Iris pigment epithelial cell (primary cell): ENCODE results near the gene CYP2S1.

ENCODE experiments used
- DNase-seq: peaks from one replicate; pipeline ENCODE4 v3.0.0-alpha.2; 2011; ENCODE audit warnings: low read depth

Gene CYP2S1

GRCh38 chr19:41226053-41226873 lies 33.2 kb downstream of the CYP2S1 start:
- DNase-seq = peak; percentile 84

- DNase-seq = no peak
Observed at GRCh38 chr19:41226874-41227390, 33.9 kb downstream of the CYP2S1 start.

- DNase-seq = no peak
Observed at GRCh38 chr19:41228486-41228885, 35.5 kb downstream of the CYP2S1 start.

- DNase-seq = peak; percentile 38
Observed at GRCh38 chr19:41229338-41229737, 36.3 kb downstream of the CYP2S1 start.

- DNase-seq = no peak
Observed at GRCh38 chr19:41230067-41230857, 37.2 kb downstream of the CYP2S1 start.

- no peak for DNase-seq
Observed at GRCh38 chr19:41232686-41233085, 39.7 kb downstream of the CYP2S1 start.

GRCh38 chr19:41233748-41234240 lies 40.8 kb downstream of the CYP2S1 start:
- DNase-seq = no peak

- no peak for DNase-seq
Observed at GRCh38 chr19:41234512-41235168, 41.6 kb downstream of the CYP2S1 start.

- no peak for DNase-seq
Observed at GRCh38 chr19:41235480-41235879, 42.5 kb downstream of the CYP2S1 start.

- DNase-seq = no peak
Observed at GRCh38 chr19:41238244-41238643, 45.2 kb downstream of the CYP2S1 start.

- no peak for DNase-seq
Observed at GRCh38 chr19:41239363-41239762, 46.3 kb downstream of the CYP2S1 start.

GRCh38 chr19:41239961-41240574 lies 47.0 kb downstream of the CYP2S1 start:
- no peak for DNase-seq

GRCh38 chr19:41241859-41242258 lies 48.8 kb downstream of the CYP2S1 start:
- DNase-seq = no peak

- DNase-seq = no peak
Observed at GRCh38 chr19:41244117-41244516, 51.1 kb downstream of the CYP2S1 start.

GRCh38 chr19:41245843-41246242 lies 52.8 kb downstream of the CYP2S1 start:
- DNase-seq = no peak

- DNase-seq = no peak
Observed at GRCh38 chr19:41248895-41249294, 55.9 kb downstream of the CYP2S1 start.

GRCh38 chr19:41249707-41250423 lies 56.8 kb downstream of the CYP2S1 start:
- no peak for DNase-seq

GRCh38 chr19:41253660-41254059 lies 60.6 kb downstream of the CYP2S1 start:
- DNase-seq = no peak

GRCh38 chr19:41255171-41255570 lies 62.2 kb downstream of the CYP2S1 start:
- DNase-seq = no peak
